Measurements from ENCODE around the gene INSC.

The INSC gene

GRCh38 chr11:15146271-15147003 lies 31.7 kb downstream of the INSC start:
- DNase-seq (ENCODE audit: low read depth in 2 of 2), result no peak

GRCh38 chr11:15148169-15148568 lies 33.4 kb downstream of the INSC start:
- DNase-seq (ENCODE audit: low read depth in 2 of 2), result no peak

GRCh38 chr11:15149050-15149449 lies 34.3 kb downstream of the INSC start:
- no peak for DNase-seq (ENCODE audit: low read depth in 2 of 2)

- no peak for DNase-seq (ENCODE audit: low read depth in 2 of 2)
Observed at GRCh38 chr11:15150507-15150906, 35.8 kb downstream of the INSC start.

- no peak for DNase-seq (ENCODE audit: low read depth in 2 of 2)
Observed at GRCh38 chr11:15153231-15153630, 38.5 kb downstream of the INSC start.

GRCh38 chr11:15157181-15157580 lies 42.5 kb downstream of the INSC start:
- DNase-seq (ENCODE audit: low read depth in 2 of 2), result no peak

GRCh38 chr11:15157606-15158137 lies 42.9 kb downstream of the INSC start:
- no peak for DNase-seq (ENCODE audit: low read depth in 2 of 2)

- DNase-seq (ENCODE audit: low read depth in 2 of 2), result no peak
Observed at GRCh38 chr11:15158351-15159015, 43.8 kb downstream of the INSC start.

- DNase-seq (ENCODE audit: low read depth in 2 of 2), result no peak
Observed at GRCh38 chr11:15159085-15159484, 44.4 kb downstream of the INSC start.

- DNase-seq (ENCODE audit: low read depth in 2 of 2), result no peak
Observed at GRCh38 chr11:15161790-15162189, 47.1 kb downstream of the INSC start.

- no peak for DNase-seq (ENCODE audit: low read depth in 2 of 2)
Observed at GRCh38 chr11:15163136-15163535, 48.4 kb downstream of the INSC start.

GRCh38 chr11:15166204-15166603 lies 51.5 kb downstream of the INSC start:
- no peak for DNase-seq (ENCODE audit: low read depth in 2 of 2)

- DNase-seq (ENCODE audit: low read depth in 2 of 2), result no peak
Observed at GRCh38 chr11:15169815-15170551, 55.3 kb downstream of the INSC start.

GRCh38 chr11:15170698-15171097 lies 56.0 kb downstream of the INSC start:
- no peak for DNase-seq (ENCODE audit: low read depth in 2 of 2)

- DNase-seq (ENCODE audit: low read depth in 2 of 2), result no peak
Observed at GRCh38 chr11:15171956-15172355, 57.2 kb downstream of the INSC start.

GRCh38 chr11:15175831-15176230 lies 61.1 kb downstream of the INSC start:
- DNase-seq (ENCODE audit: low read depth in 2 of 2), result no peak

- DNase-seq (ENCODE audit: low read depth in 2 of 2), result no peak
Observed at GRCh38 chr11:15176646-15177163, 62.0 kb downstream of the INSC start.

GRCh38 chr11:15177491-15177890 lies 62.8 kb downstream of the INSC start:
- DNase-seq (ENCODE audit: low read depth in 2 of 2), result no peak

GRCh38 chr11:15178214-15178613 lies 63.5 kb downstream of the INSC start:
- no peak for DNase-seq (ENCODE audit: low read depth in 2 of 2)

- DNase-seq (ENCODE audit: low read depth in 2 of 2), result no peak
Observed at GRCh38 chr11:15179167-15179566, 64.4 kb downstream of the INSC start.

- no peak for DNase-seq (ENCODE audit: low read depth in 2 of 2)
Observed at GRCh38 chr11:15180212-15180792, 65.6 kb downstream of the INSC start.

GRCh38 chr11:15182372-15182771 lies 67.6 kb downstream of the INSC start:
- no peak for DNase-seq (ENCODE audit: low read depth in 2 of 2)

Measured in stimulated activated CD4-positive, alpha-beta T cell treated with anti-CD3 and anti-CD28 coated beads, Interleukin-1b, Interleukin-23, amount 100 ng/mL, for 1 hour (primary cell).